Lower leg skin (tissue), 3 donors: Measurements from ENCODE around the gene ZNF511.

Experiments used
- CTCF ChIP-seq, 3 donors: fragments of 450-650 bp; IDR thresholded peaks; one replicate each; pipeline ENCODE4 v1.5.1; 2016; ENCODE audit warnings: antibody characterized with exemption in 3 of 3, mild to moderate bottlenecking in 3 of 3, moderate library complexity in 2 of 3
- POLR2A ChIP-seq, 2 donors: fragments of 450-650 bp; IDR thresholded peaks; one replicate each; pipeline ENCODE4 v1.6.1; 2016 to 2017; ENCODE audit warnings: antibody characterized with exemption in 2 of 2, mild to moderate bottlenecking in 1 of 2, moderate library complexity in 1 of 2

- TF ChIP-seq POLR2A (IDR thresholded peaks at IDR 0.05) = peak in 1 of 2 donors; percentile 39
- TF ChIP-seq CTCF (IDR thresholded peaks at IDR 0.05) = no peak
Measured at GRCh38 chr10:133261726-133262325, 46.9 kb upstream of the ZNF511 start.
